ENCODE measurements around the gene SPRY4.

SPRY4 gene

GRCh38 chr5:142313275-142313674 lies 11.5 kb downstream of the SPRY4 start:
- DNase-seq = no peak
- Histone ChIP-seq H3K4me1 (peaks cover 0 to 60% (median 31%) of the 10 kb centered on the region in 4 donors), H3K9me3 (no peaks in the 10 kb centered on the region), H3K27me3 (no peaks in the 10 kb centered on the region), H3K4me3 (no peak overlapping the region), H3K36me3 (peaks cover 22 to 53% (median 49%) of the 10 kb centered on the region in 3 donors), H3K27ac (peak overlapping the region in 1 of 2 donors; percentile 96)
- intact Hi-C loops (cut with DNase I; ENCODE audit: low total_unique reads) = no loop called here
- no peak for TF ChIP-seq CTCF (IDR thresholded peaks at IDR 0.05)

- Histone ChIP-seq H3K4me3 (no peak overlapping the region), H3K9me3 (no peaks in the 10 kb centered on the region), H3K27ac (no peak overlapping the region), H3K4me1 (peaks cover 0 to 51% (median 23%) of the 10 kb centered on the region in 4 donors), H3K36me3 (peaks cover 22 to 53% (median 49%) of the 10 kb centered on the region in 3 donors), H3K27me3 (no peaks in the 10 kb centered on the region)
- TF ChIP-seq CTCF (IDR thresholded peaks at IDR 0.05) = no peak
- intact Hi-C loops (cut with DNase I; ENCODE audit: low total_unique reads) = no loop called here
- no peak for DNase-seq
Measured at GRCh38 chr5:142312399-142312798, 12.4 kb downstream of the SPRY4 start.

GRCh38 chr5:142311725-142312124 lies 13.1 kb downstream of the SPRY4 start:
- Histone ChIP-seq H3K27ac (no peak overlapping the region), H3K9me3 (no peaks in the 10 kb centered on the region), H3K36me3 (peaks cover 22 to 53% (median 49%) of the 10 kb centered on the region in 3 donors), H3K27me3 (no peaks in the 10 kb centered on the region), H3K4me3 (no peak overlapping the region), H3K4me1 (peaks cover 0 to 44% (median 16%) of the 10 kb centered on the region in 4 donors)
- no peak for TF ChIP-seq CTCF (IDR thresholded peaks at IDR 0.05)
- DNase-seq = no peak
- intact Hi-C loops (cut with DNase I; ENCODE audit: low total_unique reads) = no loop called here

GRCh38 chr5:142310803-142311202 lies 14.0 kb downstream of the SPRY4 start:
- H3K27me3 ChIP-seq = no peaks in the 10 kb centered on the region
- peaks cover 0 to 35% (median 8%) of the 10 kb centered on the region in 4 donors for H3K4me1 ChIP-seq
- intact Hi-C loops (cut with DNase I; ENCODE audit: low total_unique reads) = no loop called here
- H3K9me3 ChIP-seq = no peaks in the 10 kb centered on the region
- TF ChIP-seq CTCF (IDR thresholded peaks at IDR 0.05) = no peak
- peaks cover 22 to 53% (median 49%) of the 10 kb centered on the region in 3 donors for H3K36me3 ChIP-seq
- no peak overlapping the region for H3K27ac ChIP-seq
- no peak overlapping the region for H3K4me3 ChIP-seq
- DNase-seq = no peak

- Histone ChIP-seq H3K36me3 (peaks cover 22 to 52% (median 49%) of the 10 kb centered on the region in 3 donors), H3K4me3 (no peak overlapping the region), H3K27me3 (no peaks in the 10 kb centered on the region), H3K27ac (no peak overlapping the region), H3K4me1 (peaks cover 0 to 30% (median 5%) of the 10 kb centered on the region in 4 donors), H3K9me3 (no peaks in the 10 kb centered on the region)
- intact Hi-C loops (cut with DNase I; ENCODE audit: low total_unique reads) = no loop called here
- TF ChIP-seq CTCF (IDR thresholded peaks at IDR 0.05) = no peak
- DNase-seq = no peak
Measured at GRCh38 chr5:142309747-142310318, 15.0 kb downstream of the SPRY4 start.
